Measurements from ENCODE around the gene TM6SF1.

Gene TM6SF1

DNA sequence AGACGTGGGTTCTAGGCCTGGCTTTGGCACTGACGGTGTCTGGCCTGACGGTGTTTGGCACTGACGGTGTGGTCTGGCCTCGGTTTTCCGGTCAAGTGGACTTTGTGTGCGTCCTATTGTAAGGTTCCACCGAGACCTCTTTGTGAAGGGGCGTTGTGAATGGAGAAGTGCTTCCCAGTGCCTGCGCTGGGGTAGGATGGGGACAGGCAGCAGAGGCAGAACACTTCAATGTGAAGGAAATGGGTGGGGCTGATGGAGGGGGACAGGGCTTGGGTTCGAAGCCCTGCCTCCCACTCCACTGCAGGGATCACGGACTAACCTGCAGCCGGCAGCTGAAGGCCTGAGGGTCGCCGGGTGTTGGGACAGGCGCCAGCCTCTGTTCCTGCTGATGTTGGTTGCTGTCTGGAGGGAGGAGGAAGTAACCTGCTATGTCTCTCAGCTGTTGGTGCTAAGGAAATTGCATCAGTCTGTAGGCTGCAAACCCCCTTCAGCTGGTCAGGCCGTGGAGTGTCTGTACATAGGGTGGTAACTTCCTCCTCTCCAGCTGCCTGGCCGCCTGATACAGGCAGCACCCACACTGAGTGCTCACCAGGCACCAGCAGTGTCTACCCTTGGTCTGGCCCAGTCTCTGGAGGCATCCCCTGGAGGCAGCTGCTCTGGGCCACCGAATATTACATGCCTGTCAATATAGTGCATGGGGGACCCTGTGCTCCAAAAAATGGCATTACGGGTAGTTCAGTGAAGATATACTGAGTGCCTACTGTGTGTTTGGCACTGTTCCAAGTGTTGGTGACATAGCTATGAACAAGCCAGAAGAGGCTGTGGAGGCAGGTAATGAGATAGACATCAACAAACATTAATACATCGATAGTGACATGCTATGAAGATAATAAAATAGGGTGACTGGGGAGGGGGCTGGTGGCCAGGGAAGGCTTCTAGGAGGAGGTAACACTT is 1.1 kb downstream of the TM6SF1 start:
- WGBS (ENCODE audit: extremely low coverage, insufficient coverage, low lambda C conversion rate), result no CpG with 5 or more reads among the region's 21 CpGs
- no peak overlapping the region for H3K4me3 ChIP-seq (ENCODE audit: low read length)
- DNase-seq, result peak; percentile 61

DNA sequence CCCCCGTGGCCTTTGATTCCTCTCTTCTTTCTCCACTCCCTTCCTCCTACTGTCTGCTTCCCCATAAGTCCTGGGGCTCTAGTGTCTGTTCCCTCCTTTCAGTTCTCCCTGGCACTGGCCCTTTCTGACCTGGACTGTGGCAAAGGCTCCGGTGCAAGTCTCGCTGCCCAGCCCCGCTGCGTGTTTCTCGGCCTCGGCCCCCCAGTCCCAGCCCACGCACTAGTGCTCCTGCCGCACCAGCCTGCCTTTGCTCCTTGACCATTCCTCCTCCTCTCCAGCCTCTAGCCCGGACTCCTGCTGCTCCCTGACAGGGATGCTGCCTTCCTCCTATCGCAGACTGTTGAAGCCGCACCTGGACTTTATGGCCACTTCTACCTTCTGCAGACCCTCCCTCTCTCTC is 2.1 kb downstream of the TM6SF1 start:
- Histone ChIP-seq H3K4ac (ENCODE audit: low read depth, low read length) (no peak overlapping the region), H3K23ac (ENCODE audit: low read length) (no peak overlapping the region), H4K5ac (ENCODE audit: low read length) (no peak overlapping the region), H3K56ac (ENCODE audit: low read length) (no peak overlapping the region), H2BK120ac (ENCODE audit: low read depth, low read length) (no peak overlapping the region), H3K79me2 (ENCODE audit: control insufficient read depth, insufficient read depth, low read length) (no peaks in the 10 kb centered on the region), H2AK5ac (ENCODE audit: low read length) (no peak overlapping the region), H2BK15ac (replicated peaks; ENCODE audit: low read depth) (no peak overlapping the region), H2BK5ac (ENCODE audit: low read length) (no peak overlapping the region), H3K9ac (ENCODE audit: low read length) (no peak overlapping the region), H3K4me2 (ENCODE audit: low read length) (no peak overlapping the region), H3K18ac (ENCODE audit: low read length) (no peak overlapping the region), H4K8ac (ENCODE audit: low read depth, low read length) (no peak overlapping the region), H3K27me3 (ENCODE audit: insufficient read depth, low read length, poor library complexity) (no peaks in the 10 kb centered on the region), H3K27ac (ENCODE audit: low read depth, low read length) (no peak overlapping the region), H3K4me1 (ENCODE audit: control insufficient read depth, low read depth, low read length) (no peaks in the 10 kb centered on the region), H3K79me1 (ENCODE audit: low read length) (no peaks in the 10 kb centered on the region), H3K4me3 (ENCODE audit: low read length) (no peak overlapping the region), H3K36me3 (ENCODE audit: control insufficient read depth, insufficient read depth, low read length) (no peaks in the 10 kb centered on the region)
- no CpG with 5 or more reads among the region's 12 CpGs for WGBS (ENCODE audit: extremely low coverage, insufficient coverage, low lambda C conversion rate)
- no peak for DNase-seq

More for the DNA sequence above, 1.1 kb downstream of the TM6SF1 start:
- no peaks in the 10 kb centered on the region for H3K36me3 ChIP-seq (ENCODE audit: control insufficient read depth, insufficient read depth, low read length)
- no peak overlapping the region for H4K5ac ChIP-seq (ENCODE audit: low read length)
- H3K79me1 ChIP-seq (ENCODE audit: low read length), result no peaks in the 10 kb centered on the region
- no peak overlapping the region for H3K23ac ChIP-seq (ENCODE audit: low read length)
- no peak overlapping the region for H3K4ac ChIP-seq (ENCODE audit: low read depth, low read length)
- peak overlapping the region; percentile 6 for H3K56ac ChIP-seq (ENCODE audit: low read length)
- H3K79me2 ChIP-seq (ENCODE audit: control insufficient read depth, insufficient read depth, low read length), result no peaks in the 10 kb centered on the region
- no peak overlapping the region for H2AK5ac ChIP-seq (ENCODE audit: low read length)
- no peak overlapping the region for H2BK5ac ChIP-seq (ENCODE audit: low read length)
- H2BK15ac ChIP-seq (replicated peaks; ENCODE audit: low read depth), result no peak overlapping the region
- no peak overlapping the region for H2BK120ac ChIP-seq (ENCODE audit: low read depth, low read length)
- H3K9ac ChIP-seq (ENCODE audit: low read length), result no peak overlapping the region
- no peak overlapping the region for H3K27ac ChIP-seq (ENCODE audit: low read depth, low read length)
- no peak overlapping the region for H3K4me2 ChIP-seq (ENCODE audit: low read length)
- no peak overlapping the region for H4K8ac ChIP-seq (ENCODE audit: low read depth, low read length)
- no peak overlapping the region for H3K18ac ChIP-seq (ENCODE audit: low read length)
- no peaks in the 10 kb centered on the region for H3K4me1 ChIP-seq (ENCODE audit: control insufficient read depth, low read depth, low read length)
- H3K27me3 ChIP-seq (ENCODE audit: insufficient read depth, low read length, poor library complexity), result no peaks in the 10 kb centered on the region

DNA sequence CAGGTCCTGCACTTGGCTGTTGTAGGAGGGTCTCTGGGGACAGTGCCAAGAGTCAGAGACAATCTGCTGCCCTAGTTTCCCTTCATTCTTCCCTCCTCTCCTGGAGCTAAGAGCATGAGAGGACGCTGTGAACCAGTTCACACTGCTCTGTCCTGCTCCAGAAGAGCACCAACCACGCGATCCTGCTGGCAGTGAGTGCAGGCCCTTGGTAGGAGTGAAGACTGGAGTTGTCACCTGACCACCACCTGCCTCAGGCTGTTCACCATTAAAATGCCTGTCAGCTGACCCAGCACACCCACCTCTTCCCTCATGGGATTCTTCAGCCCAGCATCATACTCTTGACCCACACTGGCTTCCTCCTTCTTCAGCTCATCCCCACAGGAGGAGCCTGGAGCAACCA is 2.9 kb downstream of the TM6SF1 start:
- no peak overlapping the region for H2BK5ac ChIP-seq (ENCODE audit: low read length)
- H4K8ac ChIP-seq (ENCODE audit: low read depth, low read length), result no peak overlapping the region
- no peaks in the 10 kb centered on the region for H3K79me2 ChIP-seq (ENCODE audit: control insufficient read depth, insufficient read depth, low read length)
- H3K79me1 ChIP-seq (ENCODE audit: low read length), result no peaks in the 10 kb centered on the region
- no peak overlapping the region for H3K56ac ChIP-seq (ENCODE audit: low read length)
- no peak overlapping the region for H4K5ac ChIP-seq (ENCODE audit: low read length)
- H3K23ac ChIP-seq (ENCODE audit: low read length), result no peak overlapping the region
- H3K36me3 ChIP-seq (ENCODE audit: control insufficient read depth, insufficient read depth, low read length), result no peaks in the 10 kb centered on the region
- H2AK5ac ChIP-seq (ENCODE audit: low read length), result no peak overlapping the region
- no peak for DNase-seq
- H3K27me3 ChIP-seq (ENCODE audit: insufficient read depth, low read length, poor library complexity), result no peaks in the 10 kb centered on the region
- H3K4me2 ChIP-seq (ENCODE audit: low read length), result no peak overlapping the region
- no peak overlapping the region for H3K27ac ChIP-seq (ENCODE audit: low read depth, low read length)
- no peak overlapping the region for H3K4ac ChIP-seq (ENCODE audit: low read depth, low read length)
- no peak overlapping the region for H2BK15ac ChIP-seq (replicated peaks; ENCODE audit: low read depth)
- H2BK120ac ChIP-seq (ENCODE audit: low read depth, low read length), result no peak overlapping the region
- no peak overlapping the region for H3K9ac ChIP-seq (ENCODE audit: low read length)
- no peaks in the 10 kb centered on the region for H3K4me1 ChIP-seq (ENCODE audit: control insufficient read depth, low read depth, low read length)
- no CpG with 5 or more reads among the region's 3 CpGs for WGBS (ENCODE audit: extremely low coverage, insufficient coverage, low lambda C conversion rate)
- no peak overlapping the region for H3K18ac ChIP-seq (ENCODE audit: low read length)
- H3K4me3 ChIP-seq (ENCODE audit: low read length), result no peak overlapping the region

DNA sequence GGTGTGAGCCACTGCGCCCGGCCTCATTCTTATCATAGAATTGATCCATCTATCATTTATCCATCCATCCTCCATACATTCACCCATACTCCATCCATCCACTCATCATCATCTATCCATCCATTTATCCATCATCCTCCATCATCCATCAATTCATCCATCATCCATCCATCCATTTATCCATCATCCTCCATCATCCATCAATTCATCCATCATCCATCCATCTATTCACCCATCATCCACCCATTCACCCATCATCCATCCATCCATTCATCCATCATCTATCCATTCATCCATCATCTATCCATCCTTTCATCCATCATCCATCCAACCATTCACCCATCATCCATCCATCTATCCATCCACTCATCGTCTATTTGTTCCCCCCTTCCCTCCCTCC is 3.7 kb downstream of the TM6SF1 start:
- 100% methylated on average over 1 of the region's 3 CpGs for WGBS (ENCODE audit: extremely low coverage, insufficient coverage, low lambda C conversion rate)
- H3K79me2 ChIP-seq (ENCODE audit: control insufficient read depth, insufficient read depth, low read length), result no peaks in the 10 kb centered on the region
- H4K5ac ChIP-seq (ENCODE audit: low read length), result no peak overlapping the region
- no peak overlapping the region for H2AK5ac ChIP-seq (ENCODE audit: low read length)
- no peak overlapping the region for H3K9ac ChIP-seq (ENCODE audit: low read length)
- no peaks in the 10 kb centered on the region for H3K79me1 ChIP-seq (ENCODE audit: low read length)
- no peak for DNase-seq
- H3K56ac ChIP-seq (ENCODE audit: low read length), result no peak overlapping the region
- no peak overlapping the region for H3K23ac ChIP-seq (ENCODE audit: low read length)
- H3K4me2 ChIP-seq (ENCODE audit: low read length), result no peak overlapping the region
- H3K4me1 ChIP-seq (ENCODE audit: control insufficient read depth, low read depth, low read length), result no peaks in the 10 kb centered on the region
- no peak overlapping the region for H2BK15ac ChIP-seq (replicated peaks; ENCODE audit: low read depth)
- H2BK5ac ChIP-seq (ENCODE audit: low read length), result no peak overlapping the region
- H3K27ac ChIP-seq (ENCODE audit: low read depth, low read length), result no peak overlapping the region
- H3K27me3 ChIP-seq (ENCODE audit: insufficient read depth, low read length, poor library complexity), result no peaks in the 10 kb centered on the region
- H3K18ac ChIP-seq (ENCODE audit: low read length), result no peak overlapping the region
- no peak overlapping the region for H2BK120ac ChIP-seq (ENCODE audit: low read depth, low read length)
- no peak overlapping the region for H3K4ac ChIP-seq (ENCODE audit: low read depth, low read length)
- no peak overlapping the region for H3K4me3 ChIP-seq (ENCODE audit: low read length)
- H3K36me3 ChIP-seq (ENCODE audit: control insufficient read depth, insufficient read depth, low read length), result no peaks in the 10 kb centered on the region
- H4K8ac ChIP-seq (ENCODE audit: low read depth, low read length), result no peak overlapping the region

DNA sequence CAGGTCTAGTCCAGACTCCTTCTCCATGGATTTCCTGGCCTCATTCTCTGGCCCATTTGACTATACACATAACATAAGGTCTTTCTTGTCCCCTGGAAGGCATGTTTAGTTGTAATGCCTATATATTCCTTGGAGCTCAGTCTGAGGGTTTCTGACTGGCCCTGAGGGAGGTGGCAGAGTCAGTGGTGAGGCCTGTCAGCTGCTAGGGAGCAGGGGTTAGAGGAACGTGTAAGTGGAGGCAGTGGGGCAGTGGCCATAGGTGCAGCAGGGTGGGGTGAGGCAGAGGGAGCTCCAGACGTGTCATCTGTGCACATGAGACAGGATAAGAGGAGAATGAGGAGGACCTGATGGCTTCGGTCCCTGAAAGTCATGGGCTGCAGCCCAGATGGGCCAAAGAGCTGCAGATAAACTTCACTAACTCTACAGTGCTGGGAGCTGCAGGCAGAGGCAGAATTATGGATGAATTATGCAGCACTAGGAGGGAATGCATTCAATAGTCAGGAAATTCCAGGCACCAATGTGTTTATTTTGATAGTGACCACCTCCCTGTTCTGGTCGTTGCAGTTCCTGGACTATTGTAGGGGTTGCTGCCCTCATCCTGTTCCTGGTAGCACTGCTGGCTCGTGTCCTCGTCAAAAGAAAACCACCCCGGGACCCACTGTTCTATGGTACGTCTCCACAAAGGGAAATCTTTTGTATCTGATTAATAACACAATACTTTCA is 4.9 kb downstream of the TM6SF1 start:
- H2AK5ac ChIP-seq (ENCODE audit: low read length), result no peak overlapping the region
- no peak overlapping the region for H4K8ac ChIP-seq (ENCODE audit: low read depth, low read length)
- H3K79me2 ChIP-seq (ENCODE audit: control insufficient read depth, insufficient read depth, low read length), result no peaks in the 10 kb centered on the region
- H3K27me3 ChIP-seq (ENCODE audit: insufficient read depth, low read length, poor library complexity), result no peaks in the 10 kb centered on the region
- H3K23ac ChIP-seq (ENCODE audit: low read length), result no peak overlapping the region
- H2BK15ac ChIP-seq (replicated peaks; ENCODE audit: low read depth), result no peak overlapping the region
- H4K5ac ChIP-seq (ENCODE audit: low read length), result no peak overlapping the region
- H3K79me1 ChIP-seq (ENCODE audit: low read length), result no peaks in the 10 kb centered on the region
- H3K4me3 ChIP-seq (ENCODE audit: low read length), result no peak overlapping the region
- H3K56ac ChIP-seq (ENCODE audit: low read length), result no peak overlapping the region
- no peak for DNase-seq
- no peaks in the 10 kb centered on the region for H3K36me3 ChIP-seq (ENCODE audit: control insufficient read depth, insufficient read depth, low read length)
- H3K18ac ChIP-seq (ENCODE audit: low read length), result no peak overlapping the region
- H3K9ac ChIP-seq (ENCODE audit: low read length), result no peak overlapping the region
- H3K4me1 ChIP-seq (ENCODE audit: control insufficient read depth, low read depth, low read length), result no peaks in the 10 kb centered on the region
- no peak overlapping the region for H3K4me2 ChIP-seq (ENCODE audit: low read length)
- WGBS (ENCODE audit: extremely low coverage, insufficient coverage, low lambda C conversion rate), result no CpG with 5 or more reads among the region's 8 CpGs
- H3K27ac ChIP-seq (ENCODE audit: low read depth, low read length), result no peak overlapping the region
- H2BK120ac ChIP-seq (ENCODE audit: low read depth, low read length), result no peak overlapping the region
- H2BK5ac ChIP-seq (ENCODE audit: low read length), result no peak overlapping the region
- H3K4ac ChIP-seq (ENCODE audit: low read depth, low read length), result no peak overlapping the region

All from mesendoderm (in vitro differentiated cells).